ENCODE data around the gene SFRP5. TPM values are rescaled to one million over a fixed set of nuclear protein-coding genes. Genes with fewer than 3 reads are reported as not detected.
A peak's percentile ranks its signal among the peaks of the same experiment; 100 is the strongest.

SFRP5 gene
- total and polyA plus RNA-seq, 2 of the 13 experiments (the other 11 are each of a cell fraction or from before 2014, with no cell fraction given), result 0.32 to 1.7 TPM

DNA sequence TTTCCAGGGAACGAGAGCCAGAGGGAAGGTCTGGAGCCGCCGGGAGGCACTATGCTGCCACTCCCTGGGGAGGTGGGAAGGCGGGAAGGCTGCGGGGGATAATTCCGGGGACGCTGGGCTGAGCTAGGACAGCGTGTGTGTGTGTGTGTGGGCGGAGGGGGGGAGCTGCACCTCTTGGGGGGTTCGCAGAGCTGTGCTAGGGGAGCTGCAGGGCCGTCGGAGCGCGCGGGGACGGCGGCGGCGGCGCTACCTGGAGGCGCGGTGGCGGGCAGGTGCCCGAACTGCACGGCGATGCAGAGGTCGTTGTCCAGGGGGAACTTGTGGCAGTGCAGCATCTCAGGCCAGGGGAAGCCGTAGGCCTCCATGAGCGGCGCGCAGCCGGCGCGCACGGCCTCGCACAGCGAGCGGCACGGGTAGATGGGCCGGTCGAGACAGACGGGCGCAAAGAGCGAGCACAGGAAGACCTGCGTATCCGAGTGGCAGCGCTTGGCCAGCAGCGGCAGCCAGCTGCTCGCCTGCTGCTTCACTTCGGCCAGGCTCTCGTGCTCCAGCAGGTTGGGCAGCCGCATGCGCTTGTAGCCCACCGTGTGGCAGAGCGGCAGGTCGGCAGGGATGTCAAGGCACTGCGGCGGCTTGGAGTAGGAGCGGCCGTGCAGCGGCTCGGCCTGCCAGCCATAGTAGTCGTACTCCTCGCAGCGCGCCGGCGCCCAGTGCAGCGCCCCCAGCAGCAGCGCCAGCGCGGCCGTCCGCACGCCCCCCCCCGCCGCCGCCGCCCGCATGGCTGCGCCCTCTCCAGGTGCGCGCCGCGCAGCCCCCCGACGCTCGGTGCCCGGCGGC, 526 bp downstream of the SFRP5 start (continued):
- TF ChIP-seq TIGD3 (CRISPR knock-in tag; IDR thresholded peaks at IDR 0.05; ENCODE audit: borderline replicate concordance) (no peak), ZSCAN21 (CRISPR knock-in tag; IDR thresholded peaks at IDR 0.05; ENCODE audit: borderline replicate concordance) (no peak), HOXA7 (CRISPR knock-in tag; IDR thresholded peaks at IDR 0.05) (no peak), ZNF614 (CRISPR knock-in tag; IDR thresholded peaks at IDR 0.05; ENCODE audit: borderline replicate concordance) (no peak), NPAS2 (CRISPR knock-in tag; IDR thresholded peaks at IDR 0.05; ENCODE audit: borderline replicate concordance) (no peak), KLF15 (CRISPR knock-in tag; IDR thresholded peaks at IDR 0.05; ENCODE audit: borderline replicate concordance) (no peak), ZNF331 (CRISPR knock-in tag; IDR thresholded peaks at IDR 0.05) (0 out of 2 replicates have a peak, but pooled peaks have one; percentile 9), ZFP91 (CRISPR knock-in tag; IDR thresholded peaks at IDR 0.05; ENCODE audit: borderline replicate concordance) (peak; percentile 18; the same call in 1 of the 2 replicates), CAMTA2 (CRISPR knock-in tag; IDR thresholded peaks at IDR 0.05; ENCODE audit: borderline replicate concordance) (0 out of 2 replicates have a peak, but pooled peaks have one; percentile 30), ZNF367 (CRISPR knock-in tag; IDR thresholded peaks at IDR 0.05; ENCODE audit: borderline replicate concordance) (no peak), GPBP1L1 (CRISPR knock-in tag; IDR thresholded peaks at IDR 0.05) (no peak)
- TF ChIP-seq, protein P1, sequence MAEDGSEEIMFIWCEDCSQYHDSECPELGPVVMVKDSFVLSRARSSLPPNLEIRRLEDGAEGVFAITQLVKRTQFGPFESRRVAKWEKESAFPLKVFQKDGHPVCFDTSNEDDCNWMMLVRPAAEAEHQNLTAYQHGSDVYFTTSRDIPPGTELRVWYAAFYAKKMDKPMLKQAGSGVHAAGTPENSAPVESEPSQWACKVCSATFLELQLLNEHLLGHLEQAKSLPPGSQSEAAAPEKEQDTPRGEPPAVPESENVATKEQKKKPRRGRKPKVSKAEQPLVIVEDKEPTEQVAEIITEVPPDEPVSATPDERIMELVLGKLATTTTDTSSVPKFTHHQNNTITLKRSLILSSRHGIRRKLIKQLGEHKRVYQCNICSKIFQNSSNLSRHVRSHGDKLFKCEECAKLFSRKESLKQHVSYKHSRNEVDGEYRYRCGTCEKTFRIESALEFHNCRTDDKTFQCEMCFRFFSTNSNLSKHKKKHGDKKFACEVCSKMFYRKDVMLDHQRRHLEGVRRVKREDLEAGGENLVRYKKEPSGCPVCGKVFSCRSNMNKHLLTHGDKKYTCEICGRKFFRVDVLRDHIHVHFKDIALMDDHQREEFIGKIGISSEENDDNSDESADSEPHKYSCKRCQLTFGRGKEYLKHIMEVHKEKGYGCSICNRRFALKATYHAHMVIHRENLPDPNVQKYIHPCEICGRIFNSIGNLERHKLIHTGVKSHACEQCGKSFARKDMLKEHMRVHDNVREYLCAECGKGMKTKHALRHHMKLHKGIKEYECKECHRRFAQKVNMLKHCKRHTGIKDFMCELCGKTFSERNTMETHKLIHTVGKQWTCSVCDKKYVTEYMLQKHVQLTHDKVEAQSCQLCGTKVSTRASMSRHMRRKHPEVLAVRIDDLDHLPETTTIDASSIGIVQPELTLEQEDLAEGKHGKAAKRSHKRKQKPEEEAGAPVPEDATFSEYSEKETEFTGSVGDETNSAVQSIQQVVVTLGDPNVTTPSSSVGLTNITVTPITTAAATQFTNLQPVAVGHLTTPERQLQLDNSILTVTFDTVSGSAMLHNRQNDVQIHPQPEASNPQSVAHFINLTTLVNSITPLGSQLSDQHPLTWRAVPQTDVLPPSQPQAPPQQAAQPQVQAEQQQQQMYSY (CRISPR knock-in tag; IDR thresholded peaks at IDR 0.05), result no peak
- TF ChIP-seq, protein P2, sequence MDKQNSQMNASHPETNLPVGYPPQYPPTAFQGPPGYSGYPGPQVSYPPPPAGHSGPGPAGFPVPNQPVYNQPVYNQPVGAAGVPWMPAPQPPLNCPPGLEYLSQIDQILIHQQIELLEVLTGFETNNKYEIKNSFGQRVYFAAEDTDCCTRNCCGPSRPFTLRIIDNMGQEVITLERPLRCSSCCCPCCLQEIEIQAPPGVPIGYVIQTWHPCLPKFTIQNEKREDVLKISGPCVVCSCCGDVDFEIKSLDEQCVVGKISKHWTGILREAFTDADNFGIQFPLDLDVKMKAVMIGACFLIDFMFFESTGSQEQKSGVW (CRISPR knock-in tag; IDR thresholded peaks at IDR 0.05; ENCODE audit: borderline replicate concordance), result no peak
